GM10266 (cell line): ENCODE data around the gene CCDC32.

Experiments
- DNase-seq: peaks from one replicate; pipeline ENCODE4 v3.0.0; 2012; ENCODE audit errors: extremely low spot score
- CTCF ChIP-seq: IDR thresholded peaks from 2 replicates; pipeline ENCODE4 v1.5.1; 2012; ENCODE audit warnings: mild to moderate bottlenecking, low read depth; ENCODE audit not compliant: control insufficient read depth, insufficient read depth; ENCODE audit errors: missing control alignments

CCDC32 gene

GRCh38 chr15:40595773-40596172 lies 30.9 kb upstream of the CCDC32 start:
- DNase-seq = no peak
- TF ChIP-seq CTCF = no peak

GRCh38 chr15:40595219-40595618 lies 30.4 kb upstream of the CCDC32 start:
- DNase-seq = no peak
- no peak for TF ChIP-seq CTCF

- DNase-seq = peak; percentile 64
- no peak for TF ChIP-seq CTCF
These were observed 29.6 kb upstream of the CCDC32 start for GRCh38 chr15:40594429-40594836.

- no peak for TF ChIP-seq CTCF
- peak; percentile 83 for DNase-seq
These were observed 29.0 kb upstream of the CCDC32 start, which contains the start of gene KNL1 for GRCh38 chr15:40593588-40594428. KNL1 (plus strand) TSS chr15:40594249; CDS start chr15:40602932, 8,683 bp downstream.

- no peak for DNase-seq
- no peak for TF ChIP-seq CTCF
These were observed 28.3 kb upstream of the CCDC32 start for GRCh38 chr15:40593165-40593564.

- no peak for TF ChIP-seq CTCF
- no peak for DNase-seq
These were observed 26.5 kb upstream of the CCDC32 start for GRCh38 chr15:40591389-40591788.

- no peak for DNase-seq
- TF ChIP-seq CTCF = no peak
These were observed 25.8 kb upstream of the CCDC32 start for GRCh38 chr15:40590667-40591050.
